D721Med (cell line): ENCODE results near the gene ALG11.

ENCODE experiments used
- DNase-seq: peaks from one replicate; pipeline ENCODE4 v3.0.0; 2011; ENCODE audit warnings: low spot score; ENCODE audit not compliant: insufficient read length
- FAIRE-seq: peaks from 2 replicates; lab custom pipeline; 2011; peaks lifted over from hg19 to GRCh38; lab: Jason Lieb, UNC
- TF ChIP-seq, protein P1 (sequence below): IDR thresholded peaks from 2 replicates; pipeline ENCODE4 v1.5.1; 2012; ENCODE audit warnings: mild to moderate bottlenecking, control low read depth; ENCODE audit not compliant: insufficient read depth; ENCODE audit errors: missing control alignments

Gene ALG11

DNA sequence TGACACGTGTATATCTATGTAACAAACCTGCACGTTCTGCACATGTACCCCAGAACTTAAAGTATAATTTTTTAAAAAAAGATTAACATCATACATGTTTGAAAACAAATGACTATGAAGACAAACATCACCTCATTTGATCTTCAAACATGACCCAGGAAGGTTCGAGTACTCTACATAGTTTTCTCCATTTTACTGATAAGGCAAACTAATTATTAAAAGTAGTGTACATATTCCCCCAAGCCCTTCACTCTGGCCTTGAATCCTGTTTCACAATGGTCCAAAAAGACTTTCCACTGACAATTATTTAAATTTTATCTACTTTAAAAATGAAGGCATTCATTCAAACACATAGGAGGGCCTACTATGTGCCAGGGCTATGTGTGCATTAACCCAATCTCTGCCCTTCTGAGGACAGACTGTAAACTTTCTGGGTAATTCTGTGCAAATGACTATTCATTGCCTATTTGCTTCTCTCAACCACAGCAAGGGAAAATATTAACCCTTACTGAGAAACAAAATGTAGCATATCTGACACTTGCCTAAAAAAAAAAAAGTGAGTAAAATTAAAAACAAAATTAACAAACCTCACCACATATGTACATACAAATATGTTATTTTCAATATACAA, 23.1 kb upstream of the ALG11 start:
- no peak for FAIRE-seq
- TF ChIP-seq, protein P1, sequence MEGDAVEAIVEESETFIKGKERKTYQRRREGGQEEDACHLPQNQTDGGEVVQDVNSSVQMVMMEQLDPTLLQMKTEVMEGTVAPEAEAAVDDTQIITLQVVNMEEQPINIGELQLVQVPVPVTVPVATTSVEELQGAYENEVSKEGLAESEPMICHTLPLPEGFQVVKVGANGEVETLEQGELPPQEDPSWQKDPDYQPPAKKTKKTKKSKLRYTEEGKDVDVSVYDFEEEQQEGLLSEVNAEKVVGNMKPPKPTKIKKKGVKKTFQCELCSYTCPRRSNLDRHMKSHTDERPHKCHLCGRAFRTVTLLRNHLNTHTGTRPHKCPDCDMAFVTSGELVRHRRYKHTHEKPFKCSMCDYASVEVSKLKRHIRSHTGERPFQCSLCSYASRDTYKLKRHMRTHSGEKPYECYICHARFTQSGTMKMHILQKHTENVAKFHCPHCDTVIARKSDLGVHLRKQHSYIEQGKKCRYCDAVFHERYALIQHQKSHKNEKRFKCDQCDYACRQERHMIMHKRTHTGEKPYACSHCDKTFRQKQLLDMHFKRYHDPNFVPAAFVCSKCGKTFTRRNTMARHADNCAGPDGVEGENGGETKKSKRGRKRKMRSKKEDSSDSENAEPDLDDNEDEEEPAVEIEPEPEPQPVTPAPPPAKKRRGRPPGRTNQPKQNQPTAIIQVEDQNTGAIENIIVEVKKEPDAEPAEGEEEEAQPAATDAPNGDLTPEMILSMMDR, result no peak
- DNase-seq, result no peak

DNA sequence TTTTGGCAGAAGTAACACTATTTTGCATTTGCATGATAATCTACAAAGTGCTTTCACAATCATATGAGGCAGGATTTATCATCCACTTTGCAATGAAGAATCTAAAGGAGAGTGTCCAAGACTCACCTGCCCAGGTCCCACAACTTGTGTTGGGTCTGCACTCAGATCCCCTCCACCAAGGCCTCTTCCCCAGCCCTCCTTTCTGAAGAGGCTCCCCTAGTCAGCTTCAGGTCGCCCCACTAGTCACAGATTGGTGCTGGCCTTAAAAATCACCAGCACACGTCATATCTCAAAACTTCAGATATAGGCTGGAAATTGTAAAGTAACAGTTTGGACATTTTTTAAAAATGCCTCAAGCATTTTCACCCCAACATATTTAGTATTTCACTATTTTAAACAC, 18.5 kb upstream of the ALG11 start:
- no peak for FAIRE-seq
- TF ChIP-seq, protein P1, result no peak
- no peak for DNase-seq

DNA sequence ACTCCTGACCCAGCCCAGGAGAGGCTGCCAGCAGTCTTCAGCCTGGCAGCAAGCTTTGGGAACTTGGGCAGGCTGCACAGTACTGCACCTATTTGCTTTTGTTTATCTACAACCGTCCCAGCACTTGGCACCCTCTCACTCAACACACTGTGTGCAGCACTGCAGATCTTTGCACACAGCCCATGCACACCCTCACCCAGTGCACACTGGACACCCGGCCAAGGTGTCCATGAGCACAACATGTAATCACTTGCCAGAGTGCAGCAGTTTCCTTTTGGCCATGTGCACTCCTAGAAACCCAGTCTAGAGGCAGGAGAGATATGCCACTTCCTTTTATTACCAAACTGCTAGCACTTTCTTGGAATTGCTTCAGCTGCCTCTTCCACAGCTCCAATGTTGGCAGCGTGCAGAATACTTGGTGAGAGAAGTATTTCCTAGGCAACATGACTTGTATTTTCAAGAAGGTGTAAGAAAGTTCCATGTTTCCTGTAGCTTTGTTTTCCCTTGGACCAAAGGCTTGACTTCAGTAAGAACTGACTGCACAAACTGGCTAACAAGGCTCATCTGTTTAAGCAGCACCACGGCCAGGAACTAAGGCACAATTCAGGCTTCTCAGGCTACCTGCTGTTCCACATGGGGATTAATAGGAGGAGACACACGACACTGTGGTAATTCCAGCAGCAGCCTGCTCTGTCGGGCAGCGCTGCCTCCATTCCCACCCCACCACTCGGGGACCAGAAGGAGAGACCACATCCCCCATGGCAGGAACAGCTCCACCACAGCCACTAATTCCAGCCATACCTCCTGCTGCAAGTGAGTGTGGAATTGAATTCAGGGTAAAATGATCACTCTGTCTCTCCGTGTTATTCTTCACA, 16.3 kb upstream of the ALG11 start:
- FAIRE-seq, result no peak
- TF ChIP-seq, protein P1, result no peak
- DNase-seq, result no peak

DNA sequence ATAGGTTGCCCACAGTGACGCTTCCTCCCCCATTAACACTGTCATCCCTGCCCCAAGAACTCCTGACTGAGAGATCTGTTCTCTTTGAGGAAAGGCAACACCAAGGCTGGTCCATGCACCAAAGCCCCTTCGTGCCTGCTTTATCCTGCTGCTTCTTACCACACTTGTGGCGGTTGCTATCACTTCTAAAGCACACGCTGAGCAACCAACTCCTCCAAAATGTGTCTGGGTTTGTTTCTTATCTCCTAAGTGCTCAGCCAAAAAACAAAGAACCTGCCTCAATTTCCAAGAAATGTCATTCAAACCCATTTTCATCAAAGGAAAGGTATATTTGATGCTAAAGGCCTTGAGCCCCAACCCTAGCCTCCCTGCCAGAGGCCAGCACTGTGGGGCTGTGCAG, 15.6 kb upstream of the ALG11 start:
- TF ChIP-seq, protein P1, result no peak
- no peak for FAIRE-seq

DNA sequence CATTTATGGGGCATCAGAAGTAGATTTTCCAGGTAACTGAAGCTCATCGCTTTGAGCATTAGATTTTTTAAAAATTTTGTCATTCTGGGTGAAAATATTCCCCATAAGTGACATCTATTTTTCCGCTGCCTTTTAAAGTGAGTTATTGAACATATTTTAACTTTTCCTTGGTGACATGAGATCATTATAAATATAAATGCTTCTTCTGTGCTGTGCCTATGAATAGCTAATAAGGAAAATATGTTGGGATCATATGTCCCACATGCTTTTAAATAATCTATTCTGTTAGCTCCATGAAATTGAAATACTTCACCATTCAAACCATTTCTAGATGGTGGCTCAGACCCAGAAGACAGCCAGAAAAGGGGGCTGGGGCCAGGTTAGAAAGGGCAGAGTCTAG, 15.0 kb upstream of the ALG11 start:
- FAIRE-seq (no peak), DNase-seq (no peak)
- TF ChIP-seq, protein P1, result no peak

More for the DNA sequence above, 15.6 kb upstream of the ALG11 start:
- DNase-seq, result no peak

DNA sequence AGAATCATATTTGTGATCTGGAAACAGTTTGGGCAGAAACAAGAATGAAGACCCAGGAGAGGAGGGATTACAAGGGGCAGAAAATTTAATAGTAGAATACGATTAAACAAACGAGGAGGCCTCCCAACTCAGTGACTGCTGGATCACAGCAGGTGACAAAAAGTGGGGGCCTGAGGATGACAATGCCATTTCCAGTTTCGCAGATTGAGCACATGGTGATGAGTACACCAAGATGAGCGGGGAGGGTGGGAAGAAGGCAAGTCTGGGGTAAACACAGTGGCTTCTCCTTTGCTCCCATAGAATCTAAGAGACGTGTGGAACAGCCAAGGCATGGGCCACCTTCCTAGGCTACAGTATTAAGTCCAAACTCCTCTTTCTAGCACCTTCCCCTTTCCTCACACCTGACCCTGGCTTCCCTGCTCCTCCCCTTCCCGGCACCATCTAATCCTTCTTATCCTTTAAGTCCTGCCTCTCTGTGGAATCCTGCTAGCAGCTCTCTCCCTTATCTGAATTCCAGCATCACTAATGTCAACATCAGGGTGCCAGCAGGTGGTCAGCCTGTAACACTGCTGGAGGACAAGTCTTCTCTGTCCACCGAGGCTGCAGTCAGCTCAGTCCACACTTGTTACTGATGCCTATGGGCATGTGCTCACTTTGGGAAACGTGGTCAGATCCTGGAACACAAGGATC, 14.4 kb upstream of the ALG11 start:
- DNase-seq, result peak; percentile 58
- peak; percentile 44 for FAIRE-seq
- TF ChIP-seq, protein P1, result no peak
